Stimulated activated CD8-positive, alpha-beta memory T cell treated with anti-CD3 and anti-CD28 coated beads, Interleukin-7, amount 100 ng/mL, for 24 hours (primary cell): ENCODE measurements around the gene FASTK.
"Not testable (repeated sequence)": the region's sequence is repeated elsewhere in the genome, so short reads cannot be mapped to it uniquely, and the experiment has no call there.

Experiments used
- DNase-seq: peaks from one replicate; pipeline ENCODE4 v3.0.0-alpha.2; 2020; ENCODE audit warnings: low read depth

FASTK gene

DNA sequence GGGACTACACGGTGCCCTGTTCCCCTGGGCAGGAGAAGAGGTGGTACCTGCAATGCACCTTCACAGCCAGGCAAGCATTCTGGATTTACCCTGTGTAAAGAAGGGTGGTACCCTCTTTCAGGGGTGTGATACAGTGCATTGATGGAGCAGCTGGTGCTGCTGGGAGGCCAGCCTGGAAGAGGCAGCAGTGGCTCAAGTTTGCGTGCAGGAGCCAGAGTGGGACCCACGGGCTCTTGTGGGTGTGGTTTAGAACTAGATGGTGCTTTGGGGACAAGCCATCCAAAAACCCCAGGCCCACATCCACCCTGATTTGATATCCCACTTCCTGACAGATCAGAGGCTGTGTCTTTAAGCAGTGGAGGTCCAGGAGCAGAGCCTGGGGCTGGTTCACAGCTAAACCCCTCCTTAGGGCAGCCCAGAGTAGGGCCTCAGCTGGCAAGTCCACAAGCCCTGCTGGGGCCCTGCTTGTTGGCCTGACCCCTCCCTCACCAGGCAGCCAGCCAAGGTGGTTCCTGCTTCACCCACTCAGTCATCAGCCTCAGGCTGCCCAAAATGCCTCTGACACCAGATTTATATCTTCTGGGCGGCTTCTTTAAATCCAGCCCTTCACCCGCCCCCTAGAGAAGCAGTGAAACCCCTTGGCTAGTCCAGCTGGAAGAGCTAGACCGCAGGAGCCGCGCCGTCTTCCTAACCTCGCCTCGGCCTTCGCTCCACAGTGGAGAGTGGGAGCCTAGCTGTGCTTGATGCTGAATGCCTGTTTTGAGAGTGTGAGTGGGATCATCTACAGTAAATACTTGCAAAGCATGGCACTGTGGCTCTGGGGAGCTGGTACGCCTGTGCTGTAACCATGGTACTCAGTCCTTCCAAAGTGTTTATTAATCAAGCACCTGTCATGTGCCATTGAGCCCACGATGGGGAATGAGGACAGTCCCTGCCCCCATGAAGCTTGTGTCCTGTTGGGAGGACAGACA is 33.7 kb downstream of the FASTK start:
- no peak for DNase-seq

DNA sequence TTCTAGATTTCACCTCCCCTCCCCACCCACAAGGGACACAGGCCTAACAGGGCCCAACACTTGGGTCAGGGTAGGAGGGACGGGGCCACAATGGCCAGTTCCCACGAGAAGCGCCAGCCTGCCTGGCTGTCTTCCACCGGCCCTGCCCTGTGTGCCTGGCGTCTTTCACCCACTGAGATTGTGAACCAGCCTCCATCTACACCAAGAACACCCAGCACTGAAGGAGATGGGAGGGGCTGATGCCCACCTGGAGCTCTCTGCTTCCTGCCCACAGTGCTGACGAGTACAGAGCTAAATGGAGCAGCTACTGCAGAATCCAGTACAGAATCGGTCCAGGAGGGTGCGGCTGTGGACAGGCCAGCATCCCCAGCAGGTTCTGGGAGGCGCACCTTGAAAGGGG is 34.6 kb downstream of the FASTK start:
- no peak for DNase-seq

DNA sequence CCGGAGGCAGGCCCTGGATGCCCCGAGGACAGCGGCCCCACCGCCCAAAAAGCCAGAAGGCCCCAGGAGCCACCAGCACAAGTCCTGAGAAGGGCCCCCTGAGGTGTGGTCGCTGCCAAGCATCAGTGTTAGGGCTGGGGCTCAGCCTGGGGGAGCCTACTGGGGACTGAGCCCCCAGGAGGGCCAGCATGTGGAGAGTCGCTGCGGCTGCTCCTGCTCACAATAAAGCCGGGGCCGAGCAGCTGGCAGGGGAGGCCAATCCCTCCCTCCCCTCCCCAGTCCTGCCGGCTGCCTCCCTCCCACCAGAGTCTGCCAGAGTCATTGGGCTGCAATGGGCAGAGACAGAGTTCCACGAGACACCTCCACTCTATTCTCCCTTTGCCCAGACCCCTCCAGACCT is 35.3 kb downstream of the FASTK start:
- DNase-seq, result no peak

DNA sequence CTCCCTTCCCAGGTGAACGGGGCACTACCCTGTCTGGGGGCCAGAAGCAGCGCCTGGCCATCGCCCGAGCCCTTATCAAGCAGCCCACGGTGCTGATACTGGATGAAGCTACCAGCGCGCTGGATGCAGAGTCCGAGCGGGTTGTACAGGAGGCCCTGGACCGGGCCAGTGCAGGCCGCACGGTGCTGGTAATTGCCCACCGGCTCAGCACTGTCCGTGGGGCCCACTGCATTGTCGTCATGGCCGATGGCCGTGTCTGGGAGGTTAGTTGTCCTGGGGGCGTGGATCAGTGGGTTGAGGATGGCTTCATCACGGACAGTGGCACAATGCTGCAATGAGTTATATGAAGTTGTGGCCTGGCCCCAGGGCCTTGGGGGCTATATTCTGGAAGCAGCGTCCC is 36.6 kb downstream of the FASTK start:
- no peak for DNase-seq

DNA sequence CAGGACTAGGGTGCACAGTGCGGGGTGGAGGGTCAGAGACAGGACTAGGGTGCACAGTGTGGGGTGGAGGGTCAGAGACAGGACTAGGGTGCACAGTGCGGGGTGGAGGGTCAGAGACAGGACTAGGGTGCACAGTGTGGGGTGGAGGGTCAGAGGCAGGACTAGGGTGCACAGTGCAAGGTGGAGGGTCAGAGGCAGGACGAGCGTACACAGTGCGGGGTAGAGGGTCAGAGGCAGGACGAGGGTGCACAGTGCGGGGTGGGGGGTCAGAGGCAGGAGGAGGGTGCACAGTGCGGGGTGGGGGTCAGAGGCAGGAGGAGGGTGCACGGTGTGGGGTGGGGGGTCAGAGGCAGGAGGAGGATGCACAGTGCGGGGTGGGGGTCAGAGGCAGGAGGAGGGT is 37.2 kb downstream of the FASTK start:
- DNase-seq, result not testable (repeated sequence)

DNA sequence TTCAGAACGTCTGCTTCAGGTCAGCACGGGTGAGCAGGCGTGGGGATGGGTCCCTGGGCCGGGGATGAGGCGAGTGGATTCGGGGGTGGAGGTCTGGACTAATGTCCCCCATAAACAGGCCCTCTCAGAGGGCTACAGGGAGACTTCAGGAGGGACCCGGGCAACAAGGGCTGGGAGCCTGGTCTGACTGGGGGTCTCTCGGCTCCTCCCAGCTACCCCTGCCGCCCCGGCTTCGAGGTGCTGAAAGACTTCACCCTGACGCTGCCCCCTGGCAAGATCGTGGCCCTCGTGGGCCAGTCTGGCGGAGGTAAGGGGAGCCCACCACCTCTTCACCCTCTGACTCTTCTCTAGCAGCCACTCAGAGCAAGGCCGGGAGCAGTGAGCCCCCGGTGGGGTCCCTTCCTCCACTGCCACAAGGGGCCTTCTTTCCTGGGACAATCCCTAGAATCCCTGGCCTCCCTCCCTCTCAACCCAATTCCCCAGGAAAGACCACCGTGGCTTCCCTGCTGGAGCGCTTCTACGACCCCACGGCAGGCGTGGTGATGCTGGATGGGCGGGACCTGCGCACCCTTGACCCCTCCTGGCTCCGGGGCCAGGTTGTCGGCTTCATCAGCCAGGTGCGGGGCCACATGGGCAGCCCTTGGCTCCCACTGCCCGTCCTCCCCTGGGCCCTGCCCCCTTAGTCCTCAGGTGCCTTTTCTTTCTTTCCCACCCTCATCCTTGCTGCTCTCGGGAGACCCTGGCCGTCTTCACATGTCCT is 39.8 kb downstream of the FASTK start:
- no peak for DNase-seq

DNA sequence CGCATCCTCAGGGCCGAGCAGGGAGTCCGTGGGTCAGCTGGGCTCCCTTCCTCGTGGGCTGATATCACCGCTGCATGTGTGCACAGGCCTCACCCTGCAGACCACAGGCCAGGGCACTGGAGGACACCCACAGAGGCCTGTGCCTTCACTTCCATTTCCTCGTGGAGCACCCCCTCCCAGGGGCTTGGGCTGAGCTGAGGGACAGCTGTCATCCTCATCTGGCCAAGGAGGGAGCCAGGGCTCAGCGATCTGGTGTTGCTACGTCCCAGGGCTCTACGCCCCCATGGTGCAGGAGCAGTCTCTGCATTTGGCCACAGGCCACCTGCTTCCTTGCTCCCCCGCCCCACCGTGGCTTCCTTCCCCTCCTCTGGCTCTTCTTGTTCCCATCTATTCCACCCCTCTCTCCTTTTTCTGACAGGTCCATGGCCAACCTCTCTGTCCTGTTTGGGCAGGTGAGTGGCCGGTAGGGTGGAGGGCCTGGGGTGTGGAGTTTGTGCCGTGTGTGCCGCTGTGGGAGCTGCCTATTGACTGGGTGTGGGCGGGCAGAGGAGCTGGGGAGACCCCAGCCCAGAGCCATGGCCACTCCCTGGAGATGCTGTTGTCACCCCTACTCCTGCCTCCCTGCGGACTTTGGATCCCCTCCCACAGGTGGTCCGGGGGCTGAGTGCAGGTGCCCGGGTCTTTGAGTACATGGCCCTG is 40.6 kb downstream of the FASTK start:
- DNase-seq, result no peak

DNA sequence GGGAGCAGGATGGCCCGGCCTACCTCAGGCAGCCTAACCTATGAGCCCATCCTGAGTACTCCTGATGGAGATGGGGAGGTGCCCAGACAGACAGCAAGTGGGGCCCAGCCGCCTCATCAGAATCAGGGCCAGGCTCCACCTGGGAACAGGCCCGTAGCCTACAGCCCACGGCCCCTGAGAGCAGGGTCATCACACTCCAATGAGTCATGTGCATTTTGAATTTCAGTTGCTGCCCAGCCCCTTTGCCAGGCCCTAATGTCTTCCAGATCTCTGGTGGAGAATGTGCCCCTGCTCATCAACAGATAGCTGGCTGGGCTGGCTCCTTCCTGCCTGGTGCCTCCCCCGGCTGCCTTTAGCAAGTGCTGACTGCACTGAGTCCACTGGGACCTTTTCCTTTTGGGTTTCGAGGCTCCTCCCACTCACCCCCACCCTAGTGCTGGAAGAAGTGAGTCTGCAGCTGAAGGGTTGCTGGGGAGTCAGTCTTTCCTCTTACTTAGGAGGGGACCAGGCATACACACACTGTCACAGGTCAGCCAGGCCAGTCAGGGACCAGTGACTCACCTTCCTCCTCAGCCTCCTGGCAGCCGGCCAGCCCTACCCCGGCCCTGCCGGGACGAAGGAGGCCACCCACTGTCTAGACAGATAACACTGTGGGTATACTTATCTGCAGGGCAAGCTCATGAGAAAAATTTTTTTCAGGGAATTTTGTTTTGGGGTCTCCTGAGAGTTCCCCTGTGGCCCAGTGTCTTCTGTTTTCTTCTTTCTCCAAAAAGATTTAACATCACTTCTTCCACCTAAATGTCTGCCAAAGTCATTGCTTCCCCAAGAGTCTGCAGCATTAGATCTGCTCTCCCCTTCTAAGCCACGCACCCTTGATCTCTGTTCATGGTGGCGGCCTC is 41.4 kb downstream of the FASTK start:
- peak; percentile 61 for DNase-seq

DNA sequence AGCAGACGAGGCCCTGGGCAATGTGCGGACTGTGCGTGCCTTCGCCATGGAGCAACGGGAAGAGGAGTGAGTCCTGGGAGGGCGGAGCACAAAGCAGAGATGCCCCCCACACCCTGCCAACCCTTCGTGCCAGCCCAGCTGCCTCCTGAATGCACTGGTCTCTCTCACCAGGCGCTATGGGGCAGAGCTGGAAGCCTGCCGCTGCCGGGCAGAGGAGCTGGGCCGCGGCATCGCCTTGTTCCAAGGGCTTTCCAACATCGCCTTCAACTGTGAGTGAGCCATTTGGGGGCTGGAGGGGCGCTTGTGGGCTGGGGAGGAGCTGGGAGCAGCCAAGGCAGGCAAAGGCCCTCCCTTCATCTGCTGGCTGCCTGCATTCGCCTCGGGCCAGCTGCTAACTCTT is 44.7 kb downstream of the FASTK start:
- no peak for DNase-seq

DNA sequence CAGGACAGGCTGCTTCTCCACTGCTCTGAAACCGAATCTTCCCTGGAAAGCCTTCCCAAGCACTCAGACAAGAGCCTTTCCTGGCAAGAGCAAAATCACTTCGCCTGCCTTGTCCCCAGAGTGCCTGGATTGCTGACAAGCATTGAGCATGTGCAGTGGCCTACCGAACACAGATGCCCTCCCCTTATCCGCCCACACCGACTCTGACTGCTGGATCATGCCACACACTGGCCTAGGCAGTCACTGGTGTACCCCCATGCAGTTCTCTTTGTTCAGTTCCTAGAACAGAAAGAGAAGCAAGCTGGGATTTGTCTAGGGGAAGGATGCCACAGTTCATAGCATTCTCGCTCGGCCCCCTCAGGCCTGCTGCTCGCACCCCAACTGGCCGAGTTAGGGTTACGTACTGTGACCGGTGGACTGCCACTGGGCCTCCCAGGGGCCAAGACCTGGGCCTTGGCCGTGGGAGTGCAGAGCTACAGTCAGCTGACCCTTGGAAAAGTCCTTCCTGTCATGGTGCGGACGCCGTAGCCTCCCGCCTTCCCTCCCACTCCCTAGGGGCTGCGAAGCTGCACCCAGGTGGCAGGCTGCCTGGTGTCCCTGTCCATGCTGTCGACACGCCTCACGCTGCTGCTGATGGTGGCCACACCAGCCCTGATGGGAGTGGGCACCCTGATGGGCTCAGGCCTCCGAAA is 45.4 kb downstream of the FASTK start:
- no peak for DNase-seq

DNA sequence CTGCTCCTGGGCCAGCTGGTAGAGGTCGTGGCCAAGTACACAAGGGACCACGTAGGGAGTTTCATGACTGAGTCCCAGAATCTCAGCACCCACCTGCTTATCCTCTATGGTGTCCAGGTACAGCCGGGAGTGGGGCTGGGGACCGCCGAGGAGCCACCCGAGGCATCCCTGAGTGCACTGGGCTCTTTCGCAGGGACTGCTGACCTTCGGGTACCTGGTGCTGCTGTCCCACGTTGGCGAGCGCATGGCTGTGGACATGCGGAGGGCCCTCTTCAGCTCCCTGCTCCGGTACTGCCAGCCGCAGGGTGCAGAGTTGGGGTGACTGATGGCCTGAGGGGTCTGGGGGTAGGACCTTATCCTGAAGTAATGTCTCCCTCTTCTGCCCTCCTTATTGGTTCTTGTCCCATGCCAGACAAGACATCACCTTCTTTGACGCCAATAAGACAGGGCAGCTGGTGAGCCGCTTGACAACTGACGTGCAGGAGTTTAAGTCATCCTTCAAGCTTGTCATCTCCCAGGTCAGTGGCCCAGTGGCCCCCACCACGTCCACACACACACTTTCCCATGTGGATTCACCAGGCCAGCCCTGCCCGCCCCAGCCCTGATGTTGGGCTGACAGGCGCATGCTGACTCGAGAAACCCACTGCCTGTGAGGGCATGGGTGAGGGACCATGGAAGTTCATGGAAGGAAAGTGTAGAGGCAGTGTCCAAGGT is 46.1 kb downstream of the FASTK start:
- DNase-seq, result no peak

DNA sequence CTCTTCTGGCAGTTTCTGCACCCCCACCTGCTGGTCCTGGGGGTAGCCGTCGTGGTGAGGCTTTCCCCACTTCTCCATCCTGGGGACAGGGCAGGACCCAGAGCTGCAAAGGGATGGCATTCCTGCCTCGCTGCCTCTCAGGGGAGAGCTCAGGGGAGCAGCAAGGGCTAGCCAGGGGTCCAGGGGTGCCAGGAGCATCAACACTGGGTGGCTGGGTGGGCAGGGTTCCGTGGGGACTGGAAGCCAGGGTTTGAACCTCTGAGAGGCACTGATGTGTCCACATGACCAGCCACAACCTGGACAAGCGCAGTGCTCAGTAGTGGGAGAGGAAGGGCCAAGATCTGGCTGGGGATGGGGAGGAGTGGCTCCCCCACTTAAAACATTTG is 46.8 kb downstream of the FASTK start:
- no peak for DNase-seq

DNA sequence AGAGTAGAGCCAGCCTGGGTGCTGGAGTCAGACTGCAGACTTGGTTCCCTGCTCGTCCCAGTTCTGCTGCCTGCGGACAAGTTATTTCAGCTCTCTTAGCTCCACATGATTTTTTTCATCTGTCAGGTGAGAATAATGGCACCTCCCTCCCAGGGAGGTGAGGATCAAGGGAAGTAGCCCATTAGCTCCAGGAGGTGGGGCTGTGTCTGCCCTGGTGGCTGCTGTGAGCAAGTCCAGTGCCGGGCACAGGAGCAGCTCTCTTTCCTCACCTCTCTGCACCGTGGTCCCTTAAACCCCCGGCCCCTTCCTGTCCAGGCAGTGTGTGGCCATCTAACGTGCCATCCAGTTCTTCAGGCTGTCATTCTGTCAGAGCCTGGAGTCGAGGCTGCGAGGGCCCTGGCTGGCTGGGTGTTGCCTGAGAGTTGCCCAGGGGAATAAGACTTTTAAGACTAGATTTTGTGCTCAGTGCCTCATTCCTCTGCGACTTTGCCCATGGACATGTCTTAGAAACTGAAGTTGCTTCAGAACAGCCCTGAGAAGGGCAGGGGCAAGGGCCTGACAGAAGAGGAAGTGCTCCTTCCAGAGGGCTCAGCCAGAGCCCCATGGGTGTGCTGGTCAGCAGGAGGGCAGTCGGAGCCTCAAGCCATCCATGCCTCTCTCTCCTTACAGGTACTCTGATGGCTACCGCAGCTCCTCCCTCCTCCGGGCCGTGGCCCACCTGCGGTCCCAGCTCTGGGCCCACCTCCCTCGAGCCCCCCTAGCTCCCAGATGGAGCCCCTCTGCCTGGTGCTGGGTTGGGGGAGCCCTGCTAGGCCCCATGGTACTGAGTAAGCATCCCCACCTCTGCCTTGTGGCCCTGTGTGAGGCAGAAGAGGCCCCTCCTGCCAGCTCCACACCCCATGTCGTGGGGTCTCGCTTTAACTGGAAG is 47.4 kb downstream of the FASTK start:
- no peak for DNase-seq

DNA sequence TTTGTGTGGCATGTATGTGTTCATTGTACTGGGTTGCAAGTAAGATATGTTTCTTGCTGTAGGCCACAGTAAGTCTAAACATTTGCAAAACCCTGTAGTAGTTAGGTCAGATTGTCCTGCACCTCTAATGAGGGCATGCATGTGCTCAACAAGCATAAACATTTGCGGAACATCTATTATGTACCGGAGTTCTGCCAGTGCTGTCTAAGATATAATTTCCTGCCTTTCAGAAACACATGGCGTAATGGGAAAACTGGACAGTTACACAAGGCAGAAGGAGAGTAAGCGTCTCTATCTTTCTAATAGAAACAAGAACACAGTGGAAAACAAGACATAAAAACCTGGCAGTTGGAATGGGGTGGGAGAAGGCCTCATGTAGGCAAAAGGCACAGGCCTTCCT is 49.6 kb downstream of the FASTK start:
- no peak for DNase-seq

DNA sequence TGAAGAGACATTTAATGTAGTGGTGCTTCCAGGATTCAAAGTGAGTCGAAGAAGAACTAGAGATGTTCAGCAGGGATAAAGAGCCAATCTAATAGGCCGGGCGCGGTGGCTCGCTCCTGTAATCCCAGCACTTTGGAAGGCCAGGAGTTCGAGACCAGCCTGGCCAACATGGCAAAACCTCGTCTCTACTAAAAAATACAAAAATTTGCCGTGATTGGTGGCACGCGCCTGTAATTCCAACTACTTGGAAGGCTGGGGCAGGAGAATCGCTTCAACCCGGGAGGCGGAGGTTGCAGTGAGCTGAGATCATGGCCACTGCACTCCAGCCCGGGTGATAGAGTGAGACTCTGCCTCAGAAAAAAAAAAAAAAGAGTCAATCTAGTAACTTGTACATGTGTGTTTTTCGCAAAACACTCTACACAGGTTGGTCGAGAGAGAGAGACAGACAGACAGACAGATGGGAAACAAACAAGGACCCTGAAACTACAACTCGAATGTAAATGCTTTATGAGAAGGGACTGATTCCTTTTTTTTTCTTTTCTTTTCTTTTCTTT is 51.6 kb downstream of the FASTK start:
- DNase-seq, result no peak

DNA sequence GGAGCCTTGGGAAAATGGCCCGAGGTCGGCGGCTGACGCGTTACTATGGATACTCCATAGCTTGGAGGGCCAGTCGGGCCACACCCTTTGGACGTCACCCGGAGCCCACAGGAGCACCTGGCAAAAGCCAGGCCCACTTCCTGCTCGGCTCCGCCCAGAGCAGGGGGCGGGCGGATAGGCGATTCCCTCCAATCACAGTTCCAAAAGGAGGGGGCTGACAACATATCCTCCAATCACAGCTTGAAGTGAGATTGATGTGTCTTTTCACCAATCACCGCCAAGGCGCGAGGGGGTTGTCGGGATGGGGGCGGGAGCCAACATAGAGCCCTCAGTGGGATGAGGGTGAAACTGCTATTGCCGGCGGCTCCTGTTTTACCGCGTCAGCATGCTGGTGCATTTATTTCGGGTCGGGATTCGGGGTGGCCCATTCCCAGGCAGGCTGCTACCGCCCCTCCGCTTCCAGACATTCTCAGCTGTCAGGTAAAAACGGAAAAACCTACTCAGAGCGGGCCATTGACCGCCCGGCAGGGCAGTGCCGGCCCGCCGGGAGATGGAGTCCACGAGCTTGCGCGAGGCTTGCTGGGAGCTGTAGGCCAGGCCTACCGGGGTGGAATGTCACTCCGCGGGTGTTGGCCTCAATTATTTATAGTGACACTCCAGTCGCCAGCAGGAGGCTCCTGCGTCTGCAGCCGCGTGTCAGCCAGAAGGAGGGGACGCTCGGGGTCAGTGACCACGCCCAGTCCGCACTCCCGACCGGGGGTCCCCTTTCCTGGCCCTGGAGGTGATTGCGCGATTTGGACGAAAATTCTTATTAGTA is 52.3 kb downstream of the FASTK start, which contains the start of gene ABCB8:
Gene ABCB8 (plus strand): TSS at position 320 of the 817 bp plus-strand sequence. CDS start 66 bp downstream, at position 386.
- peak; percentile 93 for DNase-seq

DNA sequence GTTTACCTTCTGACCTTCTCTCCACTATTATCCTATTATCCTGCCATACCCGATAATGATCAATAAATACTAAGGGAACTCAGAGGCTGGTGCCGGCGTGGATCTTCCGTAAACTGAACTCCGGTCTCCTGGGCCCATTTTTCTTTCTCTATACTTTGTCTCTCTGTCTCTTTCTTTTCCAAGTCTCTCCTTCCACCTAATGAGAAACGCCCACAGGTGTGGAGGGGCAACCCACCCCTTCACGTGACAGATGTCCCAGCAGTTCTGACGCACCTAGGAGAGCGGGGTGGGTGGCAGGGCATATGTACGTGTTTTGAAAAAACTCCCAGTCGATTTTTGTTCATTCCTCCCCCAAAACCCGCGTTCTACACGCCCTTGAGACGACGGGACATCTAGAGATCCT is 52.9 kb downstream of the FASTK start:
- DNase-seq, result not testable (repeated sequence)
